Stomach (tissue), 9 donors: ENCODE results near the gene SNCB. TPM values are rescaled to one million over a fixed set of nuclear protein-coding genes. Genes with fewer than 3 reads are reported as not detected.
A peak's percentile ranks its signal among the peaks of the same experiment; 100 is the strongest.

ENCODE experiments used
- DNase-seq, 2 donors: peaks; one replicate each; pipeline versions ENCODE4 v3.0.0 to v3.0.0-alpha.2; 2013 to 2019
- H3K27ac ChIP-seq, 5 donors: fragments of 200-600 bp in 4 of 5; sonication (generic) in 4 of 5; one replicate each; pipeline ENCODE4 v1.5.1; 2013 to 2019; ENCODE audit warnings: mild to moderate bottlenecking in 1 of 5, moderate library complexity in 1 of 5
- H3K27me3 ChIP-seq, 3 donors: fragments of 200-600 bp; sonication (generic); one replicate each; pipeline ENCODE4 v1.5.1; 2017 to 2019; ENCODE audit warnings: mixed run types in 1 of 3
- H3K36me3 ChIP-seq, 4 donors: fragments of 200-600 bp; sonication (generic); 1 replicate in 3 of 4; 2 replicates in 1 of 4; pipeline ENCODE4 v1.5.1; 2016 to 2019
- H3K4me1 ChIP-seq, 4 donors: fragments of 200-600 bp; sonication (generic); one replicate each; pipeline ENCODE4 v1.5.1; 2016 to 2019
- H3K4me3 ChIP-seq, 4 donors: fragments of 200-600 bp; sonication (generic) in 3 of 4; one replicate each; pipeline ENCODE4 v1.5.1; 2016 to 2019; ENCODE audit warnings: mild to moderate bottlenecking in 1 of 4
- H3K9me3 ChIP-seq, 4 donors: fragments of 200-600 bp; sonication (generic); one replicate each; pipeline ENCODE4 v1.5.1; 2016 to 2019
- CTCF ChIP-seq, 7 experiments: fragments of 450-650 bp in 4 of 7; fragments of 200-600 bp in 3 of 7; sonication (generic) in 3 of 7; IDR thresholded peaks; one replicate each; pipeline ENCODE4 v1.5.1; 2016 to 2019; ENCODE audit warnings: antibody characterized with exemption in 7 of 7, control low read depth in 2 of 7, mild to moderate bottlenecking in 1 of 7
- EP300 ChIP-seq: sonication (generic); formaldehyde crosslinking; IDR thresholded peaks from one replicate; pipeline ENCODE4 v1.6.1; 2017; ENCODE audit warnings: antibody characterized with exemption
- POLR2A ChIP-seq, 4 donors: fragments of 450-650 bp; IDR thresholded peaks; one replicate each; pipeline ENCODE4 v1.6.1; 2016; ENCODE audit warnings: antibody characterized with exemption in 4 of 4, control low read depth in 2 of 4, mild to moderate bottlenecking in 1 of 4, moderate library complexity in 1 of 4
- POLR2AphosphoS5 ChIP-seq, 3 donors: sonication (generic); formaldehyde crosslinking; IDR thresholded peaks; one replicate each; pipeline ENCODE4 v1.6.1; 2016; ENCODE audit warnings: antibody characterized with exemption in 3 of 3
- WGBS, 5 donors: extraction: QIAGEN DNeasy Blood & Tissue Kit in 3 of 5; methylation state at CpG; one replicate each; pipeline versions ENCODE4 v1.1.5 to v1.1.7; 2013 to 2018; 5-methylcytosine and 5-hydroxymethylcytosine counted together
- intact Hi-C: fragments of 100-400 bp; cut with DNase I; formaldehyde crosslinking; loops from one replicate; pipeline ENCODE4 v1.15.1; 2023; ENCODE audit warnings: low total_unique reads
- polyA plus RNA-seq, 3 donors: library from polyadenylated mRNA; stranded (reverse); fragments of 200-250 nt; gene quantifications; one replicate each; pipeline ENCODE4 v1.2.3, GENCODE V29; 2013
- total RNA-seq, 5 donors: library from RNA; depleted of rRNA; stranded (reverse); fragments of >200 nt; gene quantifications; one replicate each; pipeline versions ENCODE4 v1.1.0 to v1.2.3, GENCODE V29; 2014 to 2016
- donor health status: healthy with polysubstance abuse.
- donor health status: Bipolar disorder and iron deficiency.
- donor health status: healthy.

The SNCB gene
- total and polyA plus RNA-seq, 8 donors: not detected

DNA sequence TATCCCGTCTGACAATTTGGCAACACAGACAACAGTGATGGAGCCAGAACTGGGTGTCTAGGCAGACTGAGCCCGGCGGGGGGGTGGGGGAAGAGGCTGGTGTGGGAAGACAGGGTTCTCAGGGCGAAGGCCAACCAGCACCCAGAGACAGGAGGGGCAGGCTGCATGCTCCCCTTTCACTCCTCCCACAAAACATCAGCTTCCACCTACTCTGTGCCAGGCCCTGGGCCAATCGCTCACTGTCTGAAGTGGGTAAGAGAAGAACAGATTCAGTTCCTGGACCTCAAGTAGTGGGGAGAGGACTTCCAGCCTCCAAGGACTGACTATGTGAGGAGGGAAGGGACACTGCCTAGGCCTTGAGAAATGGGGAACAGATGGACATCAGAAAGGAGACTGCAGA lies 2.8 kb downstream of the SNCB start:
- DNase-seq: no peak
- no peaks in the 10 kb centered on the region for H3K36me3 ChIP-seq
- whole genome bisulfite sequencing, 5 donors: 72 to 78% (median 74%) methylated on average over 5 of the region's 5 CpGs
- no peak overlapping the region for H3K4me3 ChIP-seq
- peaks cover 11 to 99% (median 77%) of the 10 kb centered on the region in 3 donors for H3K27me3 ChIP-seq
- H3K9me3 ChIP-seq: no peaks in the 10 kb centered on the region
- intact Hi-C loops: no loop called here
- H3K4me1 ChIP-seq: peaks cover 13 to 23% (median 20%) of the 10 kb centered on the region in 4 donors
- no peak overlapping the region for H3K27ac ChIP-seq
- no peak for TF ChIP-seq CTCF (IDR thresholded peaks at IDR 0.05)
- TF ChIP-seq POLR2AphosphoS5 (IDR thresholded peaks at IDR 0.05): no peak

- Histone ChIP-seq H3K4me3 (no peak overlapping the region), H3K27ac (no peak overlapping the region), H3K36me3 (no peaks in the 10 kb centered on the region), H3K27me3 (peaks cover 11 to 99% (median 78%) of the 10 kb centered on the region in 3 donors), H3K9me3 (no peaks in the 10 kb centered on the region), H3K4me1 (peaks cover 13 to 23% (median 20%) of the 10 kb centered on the region in 4 donors)
- no peak for DNase-seq
- TF ChIP-seq POLR2AphosphoS5 (IDR thresholded peaks at IDR 0.05) (no peak), CTCF (IDR thresholded peaks at IDR 0.05) (no peak), EP300 (no peak), POLR2A (IDR thresholded peaks at IDR 0.05) (no peak)
- intact Hi-C loops: no loop called here
- 27 to 38% (median 33%) methylated on average over 7 of the region's 7 CpGs for WGBS, 5 donors
Observed at GRCh38 chr5:176626876-176627236, 3.5 kb downstream of the SNCB start.

- Histone ChIP-seq H3K36me3 (no peaks in the 10 kb centered on the region), H3K27ac (no peak overlapping the region), H3K4me3 (no peak overlapping the region), H3K4me1 (peaks cover 13 to 23% (median 20%) of the 10 kb centered on the region in 4 donors), H3K9me3 (no peaks in the 10 kb centered on the region), H3K27me3 (peaks cover 11 to 99% (median 79%) of the 10 kb centered on the region in 3 donors)
- DNase-seq: peak; percentile 41 to 49
- WGBS, 5 donors: 25 to 48% (median 32%) methylated on average over 20 to 25 of the region's 25 CpGs
- intact Hi-C loops: no loop called here
- TF ChIP-seq CTCF (IDR thresholded peaks at IDR 0.05) (no peak), POLR2AphosphoS5 (IDR thresholded peaks at IDR 0.05) (no peak), POLR2A (IDR thresholded peaks at IDR 0.05) (no peak), EP300 (no peak)
Observed at GRCh38 chr5:176625966-176626875, 4.1 kb downstream of the SNCB start.

- Histone ChIP-seq H3K9me3 (no peaks in the 10 kb centered on the region), H3K27ac (no peak overlapping the region), H3K27me3 (peaks cover 13 to 99% (median 79%) of the 10 kb centered on the region in 3 donors), H3K36me3 (no peaks in the 10 kb centered on the region), H3K4me3 (no peak overlapping the region), H3K4me1 (peaks cover 12 to 23% (median 17%) of the 10 kb centered on the region in 4 donors)
- no peak for DNase-seq
- intact Hi-C loops: no loop called here
- TF ChIP-seq POLR2A (IDR thresholded peaks at IDR 0.05) (no peak), POLR2AphosphoS5 (IDR thresholded peaks at IDR 0.05) (no peak), EP300 (no peak), CTCF (IDR thresholded peaks at IDR 0.05) (no peak)
- WGBS, 5 donors: 71 to 85% (median 79%) methylated on average over 2 of the region's 2 CpGs
Observed at GRCh38 chr5:176625512-176625911, 4.8 kb downstream of the SNCB start.
